Activated gamma-delta T cell (primary cell): ENCODE results near the gene ENAH.

ENCODE experiments used
- DNase-seq: peaks from one replicate; lab custom pipeline; 2025; lab: John Stamatoyannopoulos, UW

ENAH gene

GRCh38 chr1:225471453-225472301 is 181.2 kb downstream of the ENAH start:
- DNase-seq, result no peak

GRCh38 chr1:225471109-225471452 is 181.8 kb downstream of the ENAH start:
- DNase-seq, result no peak

- DNase-seq, result no peak
These were observed 182.5 kb downstream of the ENAH start for GRCh38 chr1:225470211-225471108.

GRCh38 chr1:225469051-225469450 is 183.9 kb downstream of the ENAH start:
- no peak for DNase-seq

- DNase-seq, result no peak
These were observed 184.5 kb downstream of the ENAH start for GRCh38 chr1:225468270-225469020.

GRCh38 chr1:225467193-225468020 is 185.5 kb downstream of the ENAH start:
- DNase-seq, result peak; percentile 41

- no peak for DNase-seq
These were observed 186.1 kb downstream of the ENAH start for GRCh38 chr1:225466848-225467192.

GRCh38 chr1:225465793-225466517 is 187.0 kb downstream of the ENAH start:
- no peak for DNase-seq

GRCh38 chr1:225464851-225465792 is 187.8 kb downstream of the ENAH start:
- no peak for DNase-seq

GRCh38 chr1:225462714-225463574 is 190.0 kb downstream of the ENAH start:
- DNase-seq, result no peak

GRCh38 chr1:225462429-225462713 is 190.6 kb downstream of the ENAH start:
- no peak for DNase-seq

- no peak for DNase-seq
These were observed 191.1 kb downstream of the ENAH start for GRCh38 chr1:225461533-225462428.

- DNase-seq, result no peak
These were observed 192.0 kb downstream of the ENAH start for GRCh38 chr1:225460737-225461532.

GRCh38 chr1:225460021-225460736 is 192.7 kb downstream of the ENAH start:
- peak; percentile 40 for DNase-seq

- no peak for DNase-seq
These were observed 194.7 kb downstream of the ENAH start for GRCh38 chr1:225458222-225458631.

GRCh38 chr1:225454733-225455132 is 198.2 kb downstream of the ENAH start:
- DNase-seq, result no peak
